H1 (cell line): ENCODE data around the gene KIF21A. TPM values are rescaled to one million over a fixed set of nuclear protein-coding genes. Genes with fewer than 3 reads are reported as not detected.

Experiments
- CTCF ChIA-PET: fragments of 300-600 bp; sonication (Branson Sonifier 250); formaldehyde crosslinking; loops from one replicate; lab custom pipeline; 2021; ENCODE audit not compliant: partially characterized antibody; lab: Charles Lee
- POLR2A ChIA-PET: fragments of 300-600 bp; sonication (Branson Sonifier 250); formaldehyde crosslinking; loops from one replicate; lab custom pipeline; 2021; ENCODE audit warnings: inconsistent platforms; ENCODE audit not compliant: partially characterized antibody; lab: Charles Lee
- DNase-seq, 2 experiments: peaks; one replicate each; pipeline versions ENCODE4 v3.0.0 to v3.0.0-alpha.2; 2010 to 2022; ENCODE audit warnings: low spot score in 2 of 2, low read depth in 1 of 2, mixed read lengths in 1 of 2
- FAIRE-seq: peaks from 2 replicates; lab custom pipeline; 2011; peaks lifted over from hg19 to GRCh38; lab: Jason Lieb, UNC
- H2AFZ ChIP-seq: 2 replicates; pipeline ENCODE4 v1.8.1; 2012; ENCODE audit warnings: low read length, inconsistent platforms
- H2AK5ac ChIP-seq: 2 replicates; pipeline ENCODE4 v1.6.1; 2013; ENCODE audit warnings: low read depth, low read length
- H2BK120ac ChIP-seq: replicated peaks from 2 replicates; pipeline ENCODE3; 2013; ENCODE audit warnings: low read depth, low read length, inconsistent platforms
- H2BK12ac ChIP-seq: 2 replicates; pipeline ENCODE4 v1.6.1; 2013; ENCODE audit warnings: low read depth, low read length
- H2BK15ac ChIP-seq: 2 replicates; pipeline ENCODE4 v1.6.1; 2013; ENCODE audit warnings: low read length
- H2BK20ac ChIP-seq: 2 replicates; pipeline ENCODE4 v1.6.1; 2013; ENCODE audit warnings: low read length
- H2BK5ac ChIP-seq: 2 replicates; pipeline ENCODE4 v1.6.1; 2013; ENCODE audit warnings: low read depth, low read length
- H3K14ac ChIP-seq: 2 replicates; pipeline ENCODE4 v1.6.1; 2013; ENCODE audit warnings: inconsistent platforms; ENCODE audit not compliant: insufficient read length
- H3K18ac ChIP-seq: 2 replicates; pipeline ENCODE4 v1.6.1; 2013; ENCODE audit warnings: low read length; ENCODE audit errors: extremely low read depth
- H3K23ac ChIP-seq: 2 replicates; pipeline ENCODE4 v1.6.1; 2013; ENCODE audit warnings: inconsistent platforms; ENCODE audit not compliant: insufficient read length
- H3K23me2 ChIP-seq: 2 replicates; pipeline ENCODE4 v1.6.1; 2013; ENCODE audit warnings: low read depth, low read length
- H3K27ac ChIP-seq: 2 replicates; pipeline ENCODE4 v1.6.1; 2011; ENCODE audit warnings: low read depth, low read length, inconsistent platforms
- H3K27me3 ChIP-seq, 4 experiments: replicated peaks in 1 of 4; 1 replicate in 1 of 4; 2 replicates in 3 of 4; pipeline versions ENCODE4 v1.6.1 to v1.8.1; 2011 to 2013; ENCODE audit warnings: low read length in 3 of 4, mild to moderate bottlenecking in 3 of 4, inconsistent platforms in 2 of 4, mixed read lengths in 2 of 4, moderate library complexity in 1 of 4; ENCODE audit not compliant: control insufficient read depth in 3 of 4, insufficient read depth in 3 of 4; ENCODE audit errors: extremely low read depth in 1 of 4
- H3K36me3 ChIP-seq, 4 experiments: 2 replicates each; pipeline versions ENCODE4 v1.6.1 to v1.8.1; 2011 to 2013; ENCODE audit warnings: mild to moderate bottlenecking in 4 of 4, low read length in 3 of 4, moderate library complexity in 2 of 4, control low read depth in 1 of 4, inconsistent platforms in 1 of 4; ENCODE audit not compliant: insufficient read depth in 4 of 4, control insufficient read depth in 2 of 4
- H3K4ac ChIP-seq: replicated peaks from 2 replicates; pipeline ENCODE3; 2013; ENCODE audit warnings: low read length, low read depth, mixed read lengths, inconsistent platforms; ENCODE audit not compliant: insufficient read length
- H3K4me1 ChIP-seq, 4 experiments: replicated peaks in 1 of 4; 1 replicate in 1 of 4; 2 replicates in 3 of 4; pipeline versions ENCODE4 v1.6.1 to v1.8.1; 2011 to 2013; ENCODE audit warnings: low read length in 3 of 4, inconsistent platforms in 2 of 4, mixed read lengths in 1 of 4; ENCODE audit not compliant: insufficient read depth in 4 of 4, control insufficient read depth in 3 of 4
- H3K4me2 ChIP-seq, 2 experiments: 2 replicates each; pipeline versions ENCODE4 v1.6.1 to v1.8.1; 2011 to 2013; ENCODE audit warnings: low read depth in 2 of 2, low read length in 2 of 2, control low read depth in 1 of 2, inconsistent platforms in 1 of 2, mild to moderate bottlenecking in 1 of 2; ENCODE audit not compliant: insufficient read depth in 1 of 2
- H3K4me3 ChIP-seq, 4 experiments: fragments of 200-600, 300-600 bp in 1 of 4; sonication (generic), shearing (Covaris generic), sonication (Bioruptor Twin) in 1 of 4; 2 replicates each; pipeline versions ENCODE4 v1.5.1 to v1.8.1; 2011 to 2016; ENCODE audit warnings: low read length in 4 of 4, low read depth in 3 of 4, control low read depth in 2 of 4, inconsistent platforms in 2 of 4, mild to moderate bottlenecking in 2 of 4, mixed read lengths in 1 of 4, moderate library complexity in 1 of 4; ENCODE audit not compliant: insufficient read depth in 2 of 4; ENCODE audit errors: extremely low read depth in 1 of 4
- H3K56ac ChIP-seq: replicated peaks from 2 replicates; pipeline ENCODE3; 2013; ENCODE audit warnings: low read depth, mild to moderate bottlenecking, mixed read lengths, low read length, inconsistent platforms; ENCODE audit not compliant: insufficient read length
- H3K79me1 ChIP-seq: 2 replicates; pipeline ENCODE4 v1.6.1; 2013; ENCODE audit warnings: low read depth, low read length, control low read depth
- H3K79me2 ChIP-seq, 2 experiments: 2 replicates each; pipeline versions ENCODE4 v1.6.1 to v1.8.1; 2012 to 2013; ENCODE audit warnings: low read length in 2 of 2, mild to moderate bottlenecking in 2 of 2, inconsistent platforms in 1 of 2; ENCODE audit not compliant: insufficient read depth in 2 of 2, control insufficient read depth in 1 of 2
- H3K9ac ChIP-seq, 4 experiments: replicated peaks in 1 of 4; 1 replicate in 1 of 4; 2 replicates in 3 of 4; pipeline versions ENCODE4 v1.6.1 to v1.8.1; 2011 to 2013; ENCODE audit warnings: low read depth in 3 of 4, low read length in 3 of 4, control low read depth in 2 of 4, mild to moderate bottlenecking in 2 of 4, moderate library complexity in 2 of 4, inconsistent platforms in 1 of 4; ENCODE audit errors: extremely low read depth in 1 of 4
- H3K9me3 ChIP-seq, 2 experiments: 2 replicates each; pipeline versions ENCODE4 v1.6.1 to v1.8.1; 2012 to 2013; ENCODE audit warnings: mild to moderate bottlenecking in 2 of 2, moderate library complexity in 2 of 2, control low read depth in 1 of 2, inconsistent platforms in 1 of 2, low read depth in 1 of 2, low read length in 1 of 2, mixed read lengths in 1 of 2; ENCODE audit not compliant: insufficient read depth in 2 of 2
- H4K20me1 ChIP-seq, 2 experiments: replicated peaks in 1 of 2; 2 replicates each; pipeline versions ENCODE3 to v1.8.1; 2011 to 2013; ENCODE audit warnings: inconsistent platforms in 2 of 2, low read length in 2 of 2, mild to moderate bottlenecking in 1 of 2; ENCODE audit not compliant: insufficient read depth in 2 of 2, control insufficient read depth in 1 of 2
- H4K5ac ChIP-seq: 2 replicates; pipeline ENCODE4 v1.6.1; 2013; ENCODE audit warnings: low read length, low read depth, mixed read lengths, inconsistent platforms; ENCODE audit not compliant: insufficient read length
- H4K8ac ChIP-seq: 2 replicates; pipeline ENCODE4 v1.8.0; 2013; ENCODE audit warnings: mild to moderate bottlenecking, moderate library complexity, low read length, inconsistent platforms; ENCODE audit not compliant: insufficient read depth; ENCODE audit errors: extremely low read depth
- H4K91ac ChIP-seq: replicated peaks from 2 replicates; pipeline ENCODE3; 2013; ENCODE audit warnings: low read length, mixed read lengths, inconsistent platforms; ENCODE audit not compliant: insufficient read length
- BCL11A ChIP-seq, 2 experiments: IDR thresholded peaks; one replicate each; pipeline ENCODE4 v1.6.1; 2011; ENCODE audit warnings: low read depth in 2 of 2, low read length in 2 of 2, mild to moderate bottlenecking in 2 of 2
- BRCA1 ChIP-seq: IDR thresholded peaks from 2 replicates; pipeline ENCODE4 v1.6.1; 2012; ENCODE audit warnings: low read depth, low read length, improper control_type of control experiment
- CTCF ChIP-seq, 3 experiments: IDR thresholded peaks; 1 replicate in 2 of 3; 2 replicates in 1 of 3; pipeline versions ENCODE4 v1.5.1 to v1.6.1; 2011; ENCODE audit warnings: low read length in 3 of 3, mild to moderate bottlenecking in 3 of 3, inconsistent platforms in 2 of 3, low read depth in 1 of 3, moderate library complexity in 1 of 3; ENCODE audit not compliant: insufficient read depth in 1 of 3; ENCODE audit errors: control extremely low read depth in 1 of 3
- NRF1 ChIP-seq: IDR thresholded peaks from 2 replicates; pipeline ENCODE4 v1.6.1; 2011; ENCODE audit warnings: mild to moderate bottlenecking, low read depth, low read length, improper control_type of control experiment
- RAD21 ChIP-seq, 2 experiments: IDR thresholded peaks in 1 of 2; conservative IDR thresholded peaks in 1 of 2; 2 replicates each; pipeline ENCODE4 v1.6.1; 2011; ENCODE audit warnings: low read depth in 2 of 2, low read length in 2 of 2, improper control_type of control experiment in 1 of 2, inconsistent platforms in 1 of 2, mild to moderate bottlenecking in 1 of 2, moderate library complexity in 1 of 2
- RFX5 ChIP-seq: IDR thresholded peaks from 2 replicates; pipeline ENCODE4 v1.6.1; 2011; ENCODE audit warnings: low read depth, low read length, improper control_type of control experiment, borderline replicate concordance
- SIN3A ChIP-seq, 2 experiments: IDR thresholded peaks in 1 of 2; conservative IDR thresholded peaks in 1 of 2; 2 replicates each; pipeline ENCODE4 v1.6.1; 2011 to 2012; ENCODE audit warnings: low read length in 2 of 2, improper control_type of control experiment in 1 of 2, low read depth in 1 of 2, mild to moderate bottlenecking in 1 of 2
- USF2 ChIP-seq: IDR thresholded peaks from 2 replicates; pipeline ENCODE4 v1.6.1; 2011; ENCODE audit warnings: low read length, improper control_type of control experiment
- WGBS, 2 experiments: shearing (Covaris generic) in 1 of 2; methylation state at CpG; one replicate each; pipeline versions ENCODE4 v1.1.6 to v1.1.7; 2013 to 2015; ENCODE audit warnings: low lambda C conversion rate in 2 of 2, mixed read lengths in 2 of 2, inconsistent platforms in 1 of 2, low coverage in 1 of 2, missing lambda C conversion rate in 1 of 2; ENCODE audit not compliant: insufficient replicate concordance in 2 of 2, insufficient coverage in 1 of 2, insufficient read length in 1 of 2; ENCODE audit errors: extremely low coverage in 1 of 2, missing lambda C conversion rate in 1 of 2; 5-methylcytosine and 5-hydroxymethylcytosine counted together
- polyA plus RNA-seq, 7 experiments: library from polyadenylated mRNA; depleted of rRNA in 3 of 7; stranded (reverse) in 5 of 7; unstranded in 2 of 7; fragments of >200 nt in 5 of 7; fragments of 200-250 nt in 2 of 7; gene quantifications; 1 replicate in 5 of 7; 2 replicates in 1 of 7; 4 replicates in 1 of 7; pipeline versions ENCODE4 v1.2.1 to v1.2.3, GENCODE V29; 2011 to 2013; ENCODE audit warnings: missing spikeins in 2 of 7, mixed read lengths in 2 of 7
- total RNA-seq: library from RNA; stranded (reverse); fragmentation: NEBNext Ultra II Directional; extraction: Animal tissue kit (Norgen Biotek cat#: 25700); gene quantifications from 2 replicates; pipeline ENCODE4 v1.2.1, GENCODE V29; 2021
- TF ChIP-seq, protein P1 (sequence below): IDR thresholded peaks from 2 replicates; pipeline ENCODE4 v1.6.1; 2012; ENCODE audit warnings: inconsistent platforms

Gene KIF21A
- total and polyA plus RNA-seq, 2 of the 8 experiments (the other 6 are each of a cell fraction or from before 2014, with no cell fraction given), result 10.0 to 26.0 TPM

DNA sequence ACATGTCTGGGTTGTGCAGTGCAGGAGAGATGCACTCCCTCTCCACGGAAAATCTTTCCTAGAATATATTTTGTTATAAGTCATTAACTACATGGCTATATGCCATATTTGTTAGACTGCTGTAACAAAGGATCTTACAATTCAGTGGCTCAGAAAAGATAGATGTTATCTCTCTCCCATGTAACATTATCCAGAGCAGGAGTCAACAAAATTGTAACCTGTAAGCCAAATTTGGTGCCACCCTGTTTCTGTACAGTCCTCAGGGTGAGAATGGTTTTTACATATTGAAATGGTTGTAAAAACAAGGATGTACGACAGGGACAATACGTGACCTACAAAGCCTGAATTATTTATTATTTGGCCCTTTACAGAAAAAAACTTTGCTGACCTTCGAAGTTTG lies 155.5 kb downstream of the KIF21A start:
- Histone ChIP-seq H3K14ac (no peak overlapping the region), H3K79me1 (no peaks in the 10 kb centered on the region), H3K9ac (no peak overlapping the region), H4K20me1 (no peaks in the 10 kb centered on the region), H3K79me2 (no peaks in the 10 kb centered on the region), H3K27me3 (peaks cover 0 to 1% (median 0%) of the 10 kb centered on the region in 4 experiments; a peak in 1 of 7 replicates), H3K9me3 (no peaks in the 10 kb centered on the region), H3K23me2 (no peaks in the 10 kb centered on the region), H3K27ac (no peak overlapping the region), H3K4me3 (no peak overlapping the region), H3K18ac (no peak overlapping the region), H2BK120ac (no peak overlapping the region), H4K8ac (no peak overlapping the region), H2BK5ac (no peak overlapping the region), H2BK12ac (no peak overlapping the region), H3K4me1 (no peaks in the 10 kb centered on the region), H2AK5ac (no peak overlapping the region), H2BK20ac (no peak overlapping the region), H4K91ac (no peak overlapping the region), H2AFZ (no peak overlapping the region), H3K56ac (no peak overlapping the region), H3K4ac (no peak overlapping the region), H3K4me2 (no peak overlapping the region), H3K23ac (no peak overlapping the region), H4K5ac (no peak overlapping the region), H2BK15ac (no peak overlapping the region), H3K36me3 (no peaks in the 10 kb centered on the region)
- FAIRE-seq (no peak), DNase-seq (no peak)
- POLR2A ChIA-PET, result no interaction called here
- CTCF ChIA-PET, result interaction anchor here (0.6 to 2.7 kb wide), 2 partner anchors 14 to 181 kb away, joined by 3 to 11 read pairs; no protein-coding TSS in a partner anchor
- WGBS, 2 experiments, result 85% methylated on average over 4 of the region's 4 CpGs; no CpG with 5 or more reads in 1 of the 2 experiments
- TF ChIP-seq NRF1 (no peak), CTCF (IDR thresholded peaks at IDR 0.05; ENCODE audit: control extremely low read depth in 1 of 3, insufficient read depth in 1 of 3, low read depth in 1 of 3, low read length in 3 of 3) (no peak), SIN3A (conservative IDR thresholded peaks at IDR 0.05 in 1 of 2, IDR thresholded peaks at IDR 0.05 in 1 of 2; ENCODE audit: low read depth in 1 of 2, low read length in 2 of 2) (no peak), BCL11A (IDR thresholded peaks at IDR 0.05; ENCODE audit: low read depth in 2 of 2, low read length in 2 of 2) (no peak), RFX5 (no peak), BRCA1 (no peak), USF2 (no peak), RAD21 (IDR thresholded peaks at IDR 0.05 in 1 of 2, conservative IDR thresholded peaks at IDR 0.05 in 1 of 2; ENCODE audit: low read depth in 2 of 2, low read length in 2 of 2) (no peak)
- TF ChIP-seq, protein P1, sequence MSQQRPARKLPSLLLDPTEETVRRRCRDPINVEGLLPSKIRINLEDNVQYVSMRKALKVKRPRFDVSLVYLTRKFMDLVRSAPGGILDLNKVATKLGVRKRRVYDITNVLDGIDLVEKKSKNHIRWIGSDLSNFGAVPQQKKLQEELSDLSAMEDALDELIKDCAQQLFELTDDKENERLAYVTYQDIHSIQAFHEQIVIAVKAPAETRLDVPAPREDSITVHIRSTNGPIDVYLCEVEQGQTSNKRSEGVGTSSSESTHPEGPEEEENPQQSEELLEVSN, result no peak
